Loucy (cell line): ENCODE measurements around the gene PLIN5.

ENCODE experiments used
- H2AFZ ChIP-seq: fragments of 200-600 bp; sonication (generic); 2 replicates; pipeline ENCODE4 v1.6.0; 2016; ENCODE audit warnings: antibody characterized with exemption, mild to moderate bottlenecking, low read length, moderate library complexity
- H3F3A ChIP-seq: fragments of 200-600 bp; 2 replicates; pipeline ENCODE4 v1.6.0; 2016; ENCODE audit warnings: antibody characterized with exemption, low read depth, mild to moderate bottlenecking
- H3K27me3 ChIP-seq: fragments of 200-600 bp; sonication (generic); 2 replicates; pipeline ENCODE4 v1.6.1; 2014; ENCODE audit warnings: low read length, mild to moderate bottlenecking; ENCODE audit not compliant: insufficient read depth, poor library complexity, severe bottlenecking
- H3K36me3 ChIP-seq: fragments of 200-600 bp; sonication (generic); 2 replicates; pipeline ENCODE4 v1.6.1; 2016; ENCODE audit warnings: low read length; ENCODE audit not compliant: insufficient read depth
- H3K4me1 ChIP-seq: fragments of 200-600 bp; sonication (generic); 2 replicates; pipeline ENCODE4 v1.5.1; 2014; ENCODE audit warnings: low read length, mild to moderate bottlenecking; ENCODE audit not compliant: insufficient read depth, poor library complexity, severe bottlenecking
- H3K4me2 ChIP-seq: fragments of 200-600 bp; sonication (generic); 2 replicates; pipeline ENCODE4 v1.6.0; 2014; ENCODE audit warnings: antibody characterized with exemption, low read length, low read depth, mild to moderate bottlenecking; ENCODE audit not compliant: poor library complexity, severe bottlenecking
- H3K4me3 ChIP-seq: fragments of 200-600 bp; sonication (generic); 2 replicates; pipeline ENCODE4 v1.5.1; 2014; ENCODE audit warnings: low read length, mild to moderate bottlenecking, mixed read lengths; ENCODE audit not compliant: poor library complexity, severe bottlenecking
- H3K79me2 ChIP-seq: fragments of 200-600 bp; sonication (generic); 2 replicates; pipeline ENCODE4 v1.6.1; 2014; ENCODE audit warnings: low read length; ENCODE audit not compliant: insufficient read depth
- H3K9ac ChIP-seq: fragments of 200-600 bp; sonication (generic); 2 replicates; pipeline ENCODE4 v1.6.0; 2014; ENCODE audit warnings: mild to moderate bottlenecking, low read depth, low read length, moderate library complexity; ENCODE audit not compliant: poor library complexity, severe bottlenecking
- H3K9me2 ChIP-seq: fragments of 200-600 bp; sonication (generic); replicated peaks from 2 replicates; pipeline ENCODE4 v1.6.1; 2016; ENCODE audit warnings: low read depth, low read length, mixed read lengths
- H3K9me3 ChIP-seq: fragments of 200-600 bp; sonication (generic); 2 replicates; pipeline ENCODE4 v1.6.1; 2014; ENCODE audit warnings: mild to moderate bottlenecking, antibody characterized with exemption, low read length, low read depth; ENCODE audit not compliant: insufficient read depth
- H4K20me1 ChIP-seq: fragments of 200-600 bp; sonication (generic); 2 replicates; pipeline ENCODE4 v1.6.0; 2014; ENCODE audit warnings: antibody characterized with exemption, low read length, mild to moderate bottlenecking; ENCODE audit not compliant: insufficient read depth, poor library complexity, severe bottlenecking
- CTCF ChIP-seq: fragments of 200-600 bp; sonication (generic); conservative IDR thresholded peaks from 2 replicates; pipeline ENCODE4 v1.5.1; 2014; ENCODE audit warnings: mild to moderate bottlenecking, antibody characterized with exemption, low read length
- EZH2phosphoT487 ChIP-seq: fragments of 200-600 bp; IDR thresholded peaks from 2 replicates; pipeline ENCODE4 v1.6.1; 2018; ENCODE audit warnings: antibody characterized with exemption, mild to moderate bottlenecking, moderate library complexity, borderline replicate concordance

PLIN5 gene

GRCh38 chr19:4571305-4571917 lies 36.4 kb upstream of the PLIN5 start:
- no peak for TF ChIP-seq EZH2phosphoT487
- TF ChIP-seq CTCF, result no peak
- H3F3A ChIP-seq, result no peaks in the 10 kb centered on the region
- H3K4me2 ChIP-seq, result no peak overlapping the region
- H2AFZ ChIP-seq, result no peak overlapping the region
- no peaks in the 10 kb centered on the region for H3K9me2 ChIP-seq
- no peak overlapping the region for H3K9ac ChIP-seq
- no peaks in the 10 kb centered on the region for H4K20me1 ChIP-seq
- H3K27me3 ChIP-seq, result no peaks in the 10 kb centered on the region
- no peaks in the 10 kb centered on the region for H3K79me2 ChIP-seq
- H3K4me1 ChIP-seq, result peaks cover 4% of the 10 kb centered on the region
- H3K9me3 ChIP-seq, result no peaks in the 10 kb centered on the region
- H3K36me3 ChIP-seq, result no peaks in the 10 kb centered on the region
- no peak overlapping the region for H3K4me3 ChIP-seq

DNA sequence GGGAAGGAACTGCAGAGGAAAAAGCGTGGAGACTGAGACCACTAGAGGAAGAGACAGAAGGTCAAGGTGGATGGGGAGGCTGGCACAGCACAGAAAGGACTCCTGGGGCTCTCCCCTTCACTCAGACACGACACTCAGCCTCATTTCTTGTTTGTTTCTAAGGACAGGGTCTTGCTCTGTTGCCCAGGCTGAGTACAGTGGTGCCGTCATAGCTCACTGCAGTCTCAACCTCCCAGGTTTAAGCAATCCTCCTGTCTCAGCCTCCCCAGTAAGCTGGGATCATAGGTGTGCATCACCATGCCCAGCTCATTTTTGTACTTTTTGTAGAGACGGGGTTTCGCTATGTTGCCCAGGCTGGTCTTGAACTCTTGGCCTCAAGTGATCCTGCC lies 35.9 kb upstream of the PLIN5 start:
- Histone ChIP-seq H3K4me1 (peaks cover 4% of the 10 kb centered on the region), H3K9me2 (no peaks in the 10 kb centered on the region), H3K4me2 (no peak overlapping the region), H4K20me1 (no peaks in the 10 kb centered on the region), H3K9ac (no peak overlapping the region), H3K36me3 (no peaks in the 10 kb centered on the region), H3K4me3 (no peak overlapping the region), H3F3A (no peaks in the 10 kb centered on the region), H3K9me3 (no peaks in the 10 kb centered on the region), H3K79me2 (no peaks in the 10 kb centered on the region), H2AFZ (no peak overlapping the region), H3K27me3 (no peaks in the 10 kb centered on the region)
- TF ChIP-seq EZH2phosphoT487, result no peak
- TF ChIP-seq CTCF, result no peak

DNA sequence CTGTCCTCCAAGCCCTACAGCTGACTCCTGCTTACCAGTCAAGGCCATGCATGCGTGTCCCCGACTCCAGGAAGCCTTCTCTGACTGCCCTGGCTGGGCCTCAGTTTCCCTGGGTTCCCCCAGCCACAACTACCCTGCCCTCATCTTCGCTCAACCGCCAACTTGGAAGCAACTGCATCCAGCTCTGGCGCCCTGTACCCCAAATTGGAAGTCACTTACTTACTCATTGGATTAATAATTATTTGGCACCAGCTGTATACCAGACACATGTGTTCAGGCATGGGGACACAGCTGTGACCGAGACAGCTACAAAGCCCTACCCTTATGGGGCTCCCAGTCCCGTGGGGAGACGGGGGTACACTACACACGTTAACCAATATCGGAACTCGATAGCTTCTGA lies 35.4 kb upstream of the PLIN5 start:
- Histone ChIP-seq H3K9me2 (no peaks in the 10 kb centered on the region), H3K4me2 (no peak overlapping the region), H3K27me3 (no peaks in the 10 kb centered on the region)

GRCh38 chr19:4568886-4569285 lies 33.9 kb upstream of the PLIN5 start:
- Histone ChIP-seq H4K20me1 (no peaks in the 10 kb centered on the region), H3K4me1 (no peaks in the 10 kb centered on the region), H3K9ac (no peak overlapping the region), H2AFZ (no peak overlapping the region), H3K4me2 (no peak overlapping the region), H3K9me3 (no peaks in the 10 kb centered on the region), H3K36me3 (no peaks in the 10 kb centered on the region), H3F3A (no peaks in the 10 kb centered on the region), H3K79me2 (no peaks in the 10 kb centered on the region), H3K9me2 (no peaks in the 10 kb centered on the region), H3K27me3 (no peaks in the 10 kb centered on the region), H3K4me3 (no peak overlapping the region)
- TF ChIP-seq EZH2phosphoT487, result no peak
- no peak for TF ChIP-seq CTCF

More for the DNA sequence above, 35.4 kb upstream of the PLIN5 start:
- no peaks in the 10 kb centered on the region for H3K36me3 ChIP-seq
- no peak overlapping the region for H3K4me3 ChIP-seq
- no peak overlapping the region for H3K9ac ChIP-seq
- no peaks in the 10 kb centered on the region for H3K79me2 ChIP-seq
- no peak overlapping the region for H2AFZ ChIP-seq
- no peaks in the 10 kb centered on the region for H3F3A ChIP-seq
- peaks cover 3% of the 10 kb centered on the region for H3K4me1 ChIP-seq
- no peaks in the 10 kb centered on the region for H3K9me3 ChIP-seq
- H4K20me1 ChIP-seq, result no peaks in the 10 kb centered on the region
- TF ChIP-seq EZH2phosphoT487, result no peak
